RWPE1 (cell line): ENCODE data around the gene CHST3.
A peak's percentile ranks its signal among the peaks of the same experiment; 100 is the strongest.
"Not testable (repeated sequence)": the region's sequence is repeated elsewhere in the genome, so short reads cannot be mapped to it uniquely, and the experiment has no call there.

ENCODE experiments used
- CTCF ChIA-PET: fragments of 350-600 bp; sonication (Branson Sonifier 250); formaldehyde crosslinking; extraction: SDS; loops from one replicate; lab custom pipeline; 2021; lab: Yijun Ruan, JAX
- POLR2A ChIA-PET: fragments of 400-600 bp; formaldehyde crosslinking; extraction: SDS; loops from one replicate; lab custom pipeline; 2020; ENCODE audit warnings: antibody characterized with exemption; ENCODE audit not compliant: low non-redundant PET; lab: Yijun Ruan, JAX
- DNase-seq: peaks from one replicate; pipeline ENCODE4 v3.0.0; 2012; ENCODE audit warnings: low spot score
- H3K27ac ChIP-seq: fragments of 450-650 bp; 2 replicates; pipeline ENCODE4 v1.5.1; 2017
- CTCF ChIP-seq: fragments of 450-650 bp; conservative IDR thresholded peaks from 2 replicates; pipeline ENCODE4 v1.5.1; 2017; ENCODE audit warnings: low read depth, mild to moderate bottlenecking

Gene CHST3

GRCh38 chr10:71964098-71964742 lies at the start of gene CHST3:
Gene CHST3 (plus strand): TSS chr10:71964395. CDS start chr10:72005843, 41,448 bp downstream.
- DNase-seq = no peak
- peak within 1 kb of the TSS; percentile 93 for H3K27ac ChIP-seq
- CTCF ChIA-PET = interaction anchor here (0.6 to 1.5 kb wide), 2 partner anchors 68 to 290 kb away, joined by 3 to 5 read pairs; no protein-coding TSS in a partner anchor
- no peak for TF ChIP-seq CTCF
- POLR2A ChIA-PET = no interaction called here

- no peak for DNase-seq
- POLR2A ChIA-PET = no interaction called here
- no peak overlapping the region for H3K27ac ChIP-seq
- CTCF ChIA-PET = interaction anchor here (0.6 to 1.2 kb wide), 3 partner anchors 35 to 1081 kb away, joined by 3 to 4 read pairs (median 3); no protein-coding TSS in a partner anchor
- no peak for TF ChIP-seq CTCF
Observed at GRCh38 chr10:71916827-71917226, 47.4 kb upstream of the CHST3 start.

- no peak for DNase-seq
- no peak for TF ChIP-seq CTCF
- peak overlapping the region; percentile 30 for H3K27ac ChIP-seq
- ChIA-PET POLR2A (no interaction called here), CTCF (no interaction called here)
Observed at GRCh38 chr10:71918992-71919391, 45.2 kb upstream of the CHST3 start.

GRCh38 chr10:71919956-71920539 lies 44.1 kb upstream of the CHST3 start:
- CTCF ChIA-PET, POLR2A ChIA-PET, DNase-seq: not testable (repeated sequence)
- peak overlapping the region; percentile 60 for H3K27ac ChIP-seq

- no peak for DNase-seq
- H3K27ac ChIP-seq = peak overlapping the region; percentile 60
- no peak for TF ChIP-seq CTCF
- POLR2A ChIA-PET = no interaction called here
- CTCF ChIA-PET = interaction anchor here (0.7 kb wide), 1 partner anchor 58 kb away, joined by 3 read pairs; no protein-coding TSS in a partner anchor
Observed at GRCh38 chr10:71920540-71921323, 43.5 kb upstream of the CHST3 start.

GRCh38 chr10:71921324-71922027 lies 42.7 kb upstream of the CHST3 start:
- ChIA-PET POLR2A (no interaction called here), CTCF (interaction anchor here (0.7 kb wide), 2 partner anchors 58 to 427 kb away, joined by 3 read pairs; no protein-coding TSS in a partner anchor)
- H3K27ac ChIP-seq = peak overlapping the region; percentile 42
- DNase-seq = no peak
- no peak for TF ChIP-seq CTCF
